HG03432 (cell line): Measurements from ENCODE around the gene PFDN6.
"Not testable (repeated sequence)": the region's sequence is repeated elsewhere in the genome, so short reads cannot be mapped to it uniquely, and the experiment has no call there.

ENCODE experiments used
- ATAC-seq: cut with Tn5 transposase; IDR thresholded peaks from one replicate; pipeline ENCODE4 v1.9.1; 2021; ENCODE audit warnings: mild to moderate bottlenecking, moderate library complexity; ENCODE audit not compliant: unreplicated experiment

Gene PFDN6

DNA sequence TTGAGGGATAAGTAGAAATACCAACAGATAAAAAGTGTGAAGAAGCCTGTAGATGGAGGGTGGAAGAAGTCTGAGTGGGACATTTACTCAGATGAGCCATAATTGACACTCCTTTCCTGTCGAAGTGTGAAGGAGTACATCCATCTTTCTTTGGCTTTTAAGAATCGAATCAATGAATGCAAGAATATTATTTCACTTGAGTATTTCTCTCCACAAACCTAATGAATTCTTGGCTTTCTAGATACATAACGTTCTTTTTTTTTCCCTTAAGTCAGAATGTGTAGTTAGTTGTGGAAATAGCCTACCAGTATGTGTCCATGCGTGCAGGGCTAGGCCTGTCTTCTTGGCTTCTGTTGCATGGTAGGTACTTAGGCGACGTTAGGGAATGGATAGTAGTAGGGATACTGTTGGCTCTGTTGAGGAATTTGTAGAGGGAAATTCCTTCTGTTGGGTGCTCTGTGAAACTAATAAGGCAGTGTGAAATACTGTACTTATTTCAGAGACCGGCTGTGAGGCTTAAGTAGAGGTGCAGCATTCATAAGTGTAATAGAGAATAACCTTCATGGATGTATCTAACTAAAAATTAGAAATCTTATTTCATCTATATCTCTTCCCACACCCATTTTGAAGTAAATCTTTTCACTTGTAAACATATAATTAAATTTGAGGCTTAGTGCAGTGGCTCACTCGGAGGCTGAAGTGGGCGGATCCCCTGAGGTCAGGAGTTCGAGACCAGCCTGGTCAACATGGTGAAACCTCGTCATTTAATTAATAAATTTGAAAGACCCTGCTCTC is 16.1 kb upstream of the PFDN6 start:
- no peak for ATAC-seq

DNA sequence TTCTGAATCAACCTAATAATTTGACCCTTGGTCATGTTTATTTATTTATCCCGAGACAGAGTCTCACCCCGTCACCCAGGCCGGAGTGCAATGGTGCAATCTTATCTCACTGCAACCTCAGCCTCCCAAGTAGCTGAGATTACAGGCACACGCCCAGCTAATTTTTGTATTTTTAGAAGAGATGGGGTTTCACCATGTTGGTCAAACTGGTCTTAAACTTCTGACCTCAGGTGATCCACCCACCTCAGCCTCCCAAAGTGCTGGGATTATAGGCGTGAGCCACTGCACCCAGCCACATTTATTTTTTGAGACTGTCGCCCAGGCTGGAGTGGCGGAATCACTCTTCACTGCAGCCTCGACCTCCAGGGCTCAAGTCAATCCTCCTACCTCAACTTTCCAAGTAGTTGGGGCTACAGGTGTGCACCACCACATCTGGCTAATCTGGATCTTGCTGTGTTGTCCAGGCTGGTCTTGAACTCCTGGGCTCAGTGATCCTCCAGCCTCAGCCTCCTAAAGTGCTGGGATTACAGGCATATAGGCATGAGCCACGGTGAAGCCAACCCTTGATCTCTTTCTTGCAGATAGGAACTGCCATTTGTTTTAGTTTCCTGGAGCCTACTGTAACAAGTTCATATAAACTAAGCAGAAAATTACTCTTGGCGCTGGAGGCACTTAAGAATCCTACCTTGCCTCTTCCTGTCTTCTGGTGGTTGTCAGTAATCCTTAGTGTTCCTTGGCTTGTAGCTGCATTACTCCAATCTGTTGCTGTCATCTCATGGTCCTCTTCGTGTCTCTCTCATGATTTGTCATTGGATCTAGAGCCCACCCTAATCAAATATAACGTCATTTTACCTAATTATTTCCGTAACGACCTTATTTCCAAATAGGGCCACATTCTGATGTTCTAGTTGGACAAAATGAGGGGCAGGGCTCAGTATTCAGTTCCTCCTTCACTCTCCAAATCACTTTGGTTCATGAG is 15.2 kb upstream of the PFDN6 start:
- ATAC-seq, result no peak

DNA sequence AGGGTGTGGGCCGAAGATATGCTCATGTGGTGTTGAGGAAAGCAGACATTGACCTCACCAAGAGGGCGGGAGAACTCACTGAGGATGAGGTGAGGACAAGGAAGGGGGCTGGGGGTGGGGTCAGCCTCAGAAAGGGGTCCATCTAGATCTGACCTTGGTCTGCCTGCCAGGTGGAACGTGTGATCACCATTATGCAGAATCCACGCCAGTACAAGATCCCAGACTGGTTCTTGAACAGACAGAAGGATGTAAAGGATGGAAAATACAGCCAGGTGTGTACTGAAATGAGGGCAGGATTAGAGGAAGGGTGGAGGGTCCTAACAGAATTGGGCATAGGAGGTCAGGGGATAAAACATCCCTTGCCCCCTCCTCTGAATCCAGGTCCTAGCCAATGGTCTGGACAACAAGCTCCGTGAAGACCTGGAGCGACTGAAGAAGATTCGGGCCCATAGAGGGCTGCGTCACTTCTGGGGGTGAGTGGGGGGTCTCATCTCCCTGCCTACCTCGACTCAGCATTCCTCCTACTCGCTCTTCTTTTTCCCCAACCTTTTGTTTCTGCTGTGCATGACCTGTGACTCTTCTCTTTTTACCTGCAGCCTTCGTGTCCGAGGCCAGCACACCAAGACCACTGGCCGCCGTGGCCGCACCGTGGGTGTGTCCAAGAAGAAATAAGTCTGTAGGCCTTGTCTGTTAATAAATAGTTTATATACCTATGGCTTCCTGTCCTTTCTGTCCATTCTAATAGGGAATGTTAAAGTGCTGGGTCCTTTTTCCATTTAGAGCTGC is 13.4 kb upstream of the PFDN6 start:
- ATAC-seq, result not testable (repeated sequence)

DNA sequence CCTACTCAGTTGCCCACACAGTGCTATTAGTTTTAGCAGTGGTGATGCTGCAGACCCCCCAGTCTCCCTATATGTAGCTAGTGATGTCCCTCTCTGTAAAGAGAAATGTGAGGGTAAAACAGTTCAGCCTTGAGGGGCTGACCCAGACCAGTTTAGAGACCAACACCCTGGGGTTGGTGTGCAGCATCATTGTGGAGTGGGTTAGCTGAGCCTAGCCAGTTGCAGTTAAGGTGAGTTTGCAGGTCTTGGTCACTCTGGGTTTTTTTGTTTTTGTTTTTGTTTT is 12.9 kb upstream of the PFDN6 start:
- ATAC-seq, result no peak

DNA sequence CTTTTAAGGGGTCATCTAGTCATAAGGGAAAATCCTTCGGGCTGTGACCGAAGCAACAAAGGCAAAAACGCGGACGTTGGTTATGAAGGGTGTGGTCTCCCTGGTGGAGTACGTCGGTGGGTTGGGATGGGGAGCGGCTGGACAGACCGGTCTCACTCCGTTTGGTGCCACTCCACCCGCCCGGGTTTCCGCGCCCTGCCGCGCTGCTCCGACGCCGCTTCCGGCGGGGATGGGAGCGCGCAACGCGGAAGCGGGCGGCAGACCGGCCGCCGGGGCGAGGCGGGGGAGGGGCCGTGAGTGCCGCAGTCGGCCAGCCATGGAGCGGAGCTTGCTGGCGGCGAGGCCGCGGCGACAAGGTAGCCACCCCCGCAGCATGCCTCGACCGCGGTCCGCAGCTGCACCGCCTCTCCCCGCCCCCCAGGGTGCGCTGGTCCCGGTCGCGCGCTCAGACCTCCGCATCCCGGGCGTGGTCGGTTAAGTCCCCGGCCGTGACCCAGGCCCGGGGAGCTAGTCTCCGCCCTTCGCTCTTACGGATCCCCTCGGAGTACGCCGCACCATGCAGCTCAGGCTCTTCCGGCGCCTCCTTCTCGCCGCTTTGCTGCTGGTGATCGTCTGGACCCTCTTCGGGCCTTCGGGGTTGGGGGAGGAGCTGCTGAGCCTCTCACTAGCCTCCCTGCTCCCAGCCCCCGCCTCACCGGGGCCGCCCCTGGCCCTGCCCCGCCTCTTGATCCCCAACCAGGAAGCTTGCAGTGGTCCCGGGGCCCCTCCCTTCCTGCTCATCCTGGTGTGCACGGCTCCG is 12.3 kb upstream of the PFDN6 start, which contains the start of gene B3GALT4:
TSS of gene B3GALT4 (plus strand) at position 260 of the 799 bp plus-strand sequence. CDS start at position 557, 297 bp downstream.
- ATAC-seq, result peak; percentile 66

DNA sequence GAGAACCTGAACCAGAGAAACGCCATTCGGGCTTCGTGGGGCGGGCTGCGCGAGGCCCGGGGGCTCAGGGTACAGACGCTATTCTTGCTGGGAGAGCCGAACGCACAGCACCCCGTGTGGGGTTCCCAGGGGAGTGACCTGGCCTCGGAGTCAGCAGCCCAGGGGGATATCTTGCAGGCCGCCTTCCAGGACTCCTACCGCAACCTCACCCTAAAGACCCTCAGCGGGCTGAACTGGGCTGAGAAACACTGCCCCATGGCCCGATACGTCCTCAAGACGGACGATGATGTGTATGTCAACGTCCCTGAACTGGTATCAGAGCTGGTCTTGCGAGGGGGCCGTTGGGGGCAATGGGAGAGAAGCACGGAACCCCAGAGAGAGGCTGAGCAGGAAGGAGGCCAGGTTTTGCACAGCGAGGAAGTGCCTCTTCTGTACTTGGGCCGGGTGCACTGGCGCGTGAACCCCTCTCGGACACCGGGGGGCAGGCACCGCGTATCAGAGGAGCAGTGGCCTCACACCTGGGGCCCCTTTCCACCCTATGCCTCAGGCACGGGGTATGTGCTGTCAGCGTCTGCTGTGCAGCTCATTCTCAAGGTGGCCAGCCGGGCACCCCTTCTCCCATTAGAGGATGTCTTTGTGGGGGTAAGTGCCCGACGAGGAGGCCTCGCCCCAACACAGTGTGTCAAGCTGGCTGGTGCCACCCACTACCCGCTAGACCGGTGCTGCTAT is 11.6 kb upstream of the PFDN6 start:
- peak; percentile 10 for ATAC-seq

DNA sequence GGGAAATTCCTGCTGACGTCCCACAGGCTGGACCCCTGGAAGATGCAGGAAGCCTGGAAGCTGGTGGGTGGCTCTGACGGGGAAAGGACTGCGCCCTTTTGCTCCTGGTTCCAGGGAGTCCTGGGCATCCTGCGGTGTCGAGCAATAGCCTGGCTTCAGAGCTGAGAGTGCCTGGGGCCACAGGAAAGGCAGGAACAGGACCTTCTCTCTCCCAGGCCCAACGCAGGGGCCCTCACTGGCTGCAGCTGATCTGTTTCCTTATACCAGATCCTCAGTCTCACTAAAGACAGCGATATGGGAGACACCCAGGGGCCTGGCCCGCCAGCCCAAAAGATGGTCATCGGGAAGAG is 11.0 kb upstream of the PFDN6 start:
- no peak for ATAC-seq

DNA sequence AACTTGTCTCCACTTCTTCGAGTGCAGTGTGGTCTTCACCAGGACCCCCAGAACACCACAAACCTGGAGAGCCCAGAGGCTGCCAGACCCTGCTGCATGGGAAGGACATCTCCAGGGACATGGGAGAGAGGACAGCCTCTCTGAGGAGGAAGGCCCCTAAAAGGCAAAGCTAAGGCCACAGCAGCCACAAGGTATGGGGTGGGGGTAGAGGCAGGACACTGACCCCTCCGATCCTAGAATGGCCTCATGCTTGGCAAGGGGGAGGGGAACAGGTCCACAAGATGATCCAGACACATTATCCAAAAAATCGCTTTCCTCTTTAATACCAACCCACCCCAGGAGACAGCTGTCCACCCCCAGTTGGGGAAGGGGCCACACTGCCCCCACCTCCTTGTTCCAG is 10.6 kb upstream of the PFDN6 start:
- ATAC-seq, result no peak

DNA sequence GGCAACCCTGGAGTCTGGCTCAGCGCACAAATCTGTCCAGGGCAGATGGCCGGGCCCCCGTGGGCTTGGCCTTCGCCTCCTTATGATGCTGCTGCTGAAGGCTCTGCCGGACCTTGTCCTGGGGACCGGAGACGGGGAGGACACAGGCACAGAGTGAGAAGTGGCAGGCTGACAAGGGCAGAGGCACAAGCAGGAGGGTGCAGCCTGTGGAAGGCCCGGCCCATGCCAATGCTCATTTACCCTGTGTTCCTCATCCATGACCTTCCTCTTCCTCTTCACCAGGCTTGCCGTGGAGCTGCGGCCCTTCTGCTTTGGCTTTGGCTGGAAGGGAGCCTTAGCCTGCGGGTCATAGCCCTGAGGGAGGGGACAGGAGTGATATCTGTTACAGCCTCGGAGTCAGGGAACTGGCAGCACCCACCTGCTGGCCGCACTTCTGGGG is 10.1 kb upstream of the PFDN6 start:
- ATAC-seq, result no peak

DNA sequence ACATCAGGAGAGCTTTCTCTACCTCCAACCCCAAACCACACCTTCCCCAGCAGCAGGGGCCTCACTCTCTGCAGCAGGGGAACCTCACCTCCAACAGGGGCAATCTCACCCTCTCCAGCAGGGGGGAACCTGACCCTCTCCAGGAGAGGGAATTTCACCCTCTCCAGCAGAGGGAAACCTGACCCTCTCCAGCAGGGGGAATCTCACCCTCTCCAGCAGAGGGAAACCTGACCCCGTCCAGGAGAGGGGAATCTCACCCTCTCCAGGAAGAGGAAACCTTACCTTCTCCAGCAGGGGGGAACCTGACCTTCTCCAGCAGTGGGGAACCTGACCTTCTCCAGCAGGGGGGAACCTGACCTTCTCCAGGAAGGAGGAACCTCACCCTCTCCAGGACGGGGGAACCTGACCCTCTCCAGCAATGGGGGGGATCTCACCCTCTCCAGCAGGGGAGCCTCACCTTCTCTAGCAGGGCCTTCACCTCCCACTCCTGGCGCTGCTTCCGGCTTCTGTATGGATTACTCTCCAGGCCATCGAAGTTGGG is 9.4 kb upstream of the PFDN6 start:
- no peak for ATAC-seq

DNA sequence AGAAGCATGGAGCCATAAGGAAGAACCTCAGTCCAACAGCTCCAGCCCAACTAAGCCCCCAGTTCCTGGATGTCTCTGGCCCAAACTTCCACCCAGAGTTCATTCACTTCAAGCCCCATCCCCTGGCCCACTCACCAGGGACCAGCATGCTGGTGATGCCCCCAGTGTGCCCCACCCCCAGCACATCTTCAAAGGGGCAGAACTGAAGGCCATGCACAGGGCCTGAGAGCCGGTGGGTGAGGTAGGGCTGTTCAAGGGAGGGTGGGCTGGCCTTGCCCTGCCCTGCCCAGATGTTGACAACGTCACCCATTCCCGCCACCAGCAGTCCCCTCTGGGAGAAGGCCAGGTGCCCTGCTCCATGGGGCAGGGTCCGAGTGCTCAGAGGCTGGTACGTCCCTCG is 8.9 kb upstream of the PFDN6 start:
- ATAC-seq, result no peak

DNA sequence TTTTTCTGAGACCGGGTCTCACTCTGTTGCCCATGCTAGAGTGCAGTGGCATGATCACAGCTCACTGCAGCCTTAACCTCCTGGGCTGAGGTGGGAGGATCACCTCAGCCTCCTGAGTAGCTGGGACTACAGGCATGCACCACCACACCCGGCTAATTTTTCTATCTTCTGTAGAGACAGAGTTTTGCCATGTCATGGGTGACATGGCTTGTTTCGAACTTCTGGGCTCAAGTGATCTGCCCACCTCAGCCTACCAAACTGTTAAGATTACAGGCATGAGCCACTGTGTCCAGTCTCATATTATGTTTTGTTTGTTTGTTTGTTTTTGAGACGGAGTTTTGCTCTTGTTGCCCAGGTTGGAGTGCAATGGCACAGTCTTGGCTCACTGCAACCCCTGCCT is 4.2 kb upstream of the PFDN6 start:
- ATAC-seq, result not testable (repeated sequence)

DNA sequence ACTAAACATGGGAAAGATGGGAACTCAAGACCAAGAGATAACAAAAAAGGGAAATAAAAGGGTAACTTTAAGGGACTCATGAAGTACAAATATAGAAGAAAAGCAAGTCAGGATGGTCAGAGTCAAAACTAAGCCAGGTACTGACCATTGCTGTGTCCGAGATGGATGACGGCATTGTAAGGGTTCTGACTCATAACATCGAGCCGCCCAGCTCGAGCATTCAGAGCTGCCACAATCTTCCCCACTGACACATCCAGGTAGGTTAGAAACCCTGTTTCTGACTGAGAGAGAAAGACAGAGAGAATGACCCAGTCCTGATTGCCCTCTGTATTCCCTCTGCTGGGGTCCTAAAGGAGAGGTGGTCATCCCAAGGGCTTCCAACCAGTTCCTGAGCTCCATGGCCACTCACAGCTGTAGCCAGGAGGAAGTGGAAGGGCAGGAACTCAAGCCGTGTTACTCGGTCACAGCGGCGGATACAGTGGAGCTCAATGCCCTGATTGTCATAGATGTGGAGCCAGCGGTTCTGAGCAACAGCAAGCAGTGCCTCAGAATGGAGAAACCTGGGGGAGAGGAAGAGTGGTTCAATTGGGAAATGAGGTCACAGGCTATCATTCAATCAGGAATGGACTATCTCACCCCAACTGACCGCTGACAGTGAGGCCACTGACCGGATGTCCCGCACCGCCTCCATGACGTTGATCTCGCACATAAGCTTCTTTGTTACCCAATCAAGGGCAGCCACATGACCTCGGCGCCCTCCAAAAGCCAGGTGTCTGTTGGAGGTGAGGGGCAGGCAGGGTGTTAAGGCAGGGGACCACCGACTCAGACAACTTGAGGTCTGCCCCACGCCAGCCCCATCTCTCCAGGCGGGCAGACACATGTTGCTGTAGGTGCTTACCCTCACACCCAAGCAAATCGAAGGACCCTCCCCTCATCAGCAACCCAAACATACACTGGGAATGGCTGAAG is 2.2 kb upstream of the PFDN6 start:
- ATAC-seq, result no peak

DNA sequence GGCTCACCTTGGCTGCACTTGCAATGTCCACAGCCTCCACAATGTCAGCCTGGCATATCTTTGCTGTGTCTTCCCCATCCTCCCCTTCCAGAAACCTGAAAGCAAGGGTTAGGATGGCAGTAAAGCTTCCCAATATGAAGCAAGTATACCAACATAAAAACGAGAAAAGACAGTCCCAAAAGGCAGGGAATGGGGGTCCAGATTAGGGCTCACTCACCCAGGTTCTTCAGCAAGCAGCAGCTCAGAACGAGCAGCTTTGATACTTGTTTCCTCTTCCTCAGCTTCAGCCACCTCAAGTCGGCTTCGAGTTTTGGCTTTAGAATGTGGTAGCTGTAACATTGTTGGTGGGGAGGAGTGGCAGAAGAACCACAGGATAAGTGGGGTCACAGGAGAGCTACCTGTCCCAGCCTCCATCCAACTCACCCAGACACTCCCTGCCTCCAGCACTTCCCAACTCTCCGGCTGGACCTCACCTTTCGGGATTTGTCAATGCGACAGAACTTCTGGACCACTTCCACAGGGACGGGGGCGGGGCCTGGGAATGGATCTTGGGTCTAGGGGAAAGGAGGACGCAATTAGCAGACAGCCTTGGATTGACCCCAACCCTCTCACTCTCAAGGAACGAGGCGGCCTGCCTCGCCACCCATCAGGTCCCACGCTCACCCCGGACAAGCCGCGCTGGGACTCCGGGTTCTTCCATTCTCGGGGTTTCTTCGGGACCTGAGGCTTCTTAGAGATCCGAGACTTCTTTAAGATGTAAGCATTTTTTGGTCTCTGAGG is 1.1 kb upstream of the PFDN6 start:
- ATAC-seq, result no peak

DNA sequence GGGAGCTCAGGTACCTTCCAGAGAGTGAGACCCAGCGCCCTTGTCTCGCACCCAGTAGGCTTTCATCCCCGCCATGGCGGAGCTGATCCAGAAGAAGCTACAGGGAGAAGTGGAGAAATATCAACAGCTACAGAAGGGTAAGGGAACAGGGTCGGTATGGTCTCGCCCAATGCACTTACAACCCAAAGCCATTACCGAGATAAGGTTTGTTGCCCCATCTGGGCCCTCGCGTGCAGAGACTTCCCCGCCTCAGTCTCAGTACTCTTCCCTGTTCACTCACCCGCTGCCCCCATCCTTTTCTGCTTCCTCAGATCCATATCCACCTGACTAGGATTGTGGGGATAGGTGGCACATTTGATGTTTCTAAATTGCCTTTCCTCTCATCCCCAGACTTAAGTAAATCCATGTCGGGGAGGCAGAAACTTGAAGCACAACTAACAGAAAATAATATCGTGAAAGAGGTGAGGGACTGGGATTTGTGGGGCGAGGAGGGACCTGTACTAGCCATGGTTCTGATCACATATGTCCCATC is 449 bp downstream of the PFDN6 start:
- no peak for ATAC-seq

DNA sequence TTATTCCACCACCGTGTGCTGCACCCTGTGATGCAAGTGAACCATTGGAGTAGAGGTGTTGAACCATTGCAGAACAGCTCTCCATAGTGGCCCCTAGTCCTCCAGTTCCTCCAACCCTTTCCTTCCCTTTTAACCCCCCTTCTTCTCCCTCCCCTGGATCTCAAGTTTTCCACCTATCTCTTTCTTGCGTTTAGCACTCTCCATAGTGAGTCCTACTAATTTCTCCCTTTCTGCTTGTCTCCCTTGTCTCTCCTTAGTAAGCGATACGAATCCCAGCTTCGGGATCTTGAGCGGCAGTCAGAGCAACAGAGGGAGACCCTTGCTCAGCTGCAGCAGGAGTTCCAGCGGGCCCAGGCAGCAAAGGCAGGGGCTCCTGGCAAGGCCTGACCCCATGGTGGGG is 1.1 kb downstream of the PFDN6 start:
- no peak for ATAC-seq

DNA sequence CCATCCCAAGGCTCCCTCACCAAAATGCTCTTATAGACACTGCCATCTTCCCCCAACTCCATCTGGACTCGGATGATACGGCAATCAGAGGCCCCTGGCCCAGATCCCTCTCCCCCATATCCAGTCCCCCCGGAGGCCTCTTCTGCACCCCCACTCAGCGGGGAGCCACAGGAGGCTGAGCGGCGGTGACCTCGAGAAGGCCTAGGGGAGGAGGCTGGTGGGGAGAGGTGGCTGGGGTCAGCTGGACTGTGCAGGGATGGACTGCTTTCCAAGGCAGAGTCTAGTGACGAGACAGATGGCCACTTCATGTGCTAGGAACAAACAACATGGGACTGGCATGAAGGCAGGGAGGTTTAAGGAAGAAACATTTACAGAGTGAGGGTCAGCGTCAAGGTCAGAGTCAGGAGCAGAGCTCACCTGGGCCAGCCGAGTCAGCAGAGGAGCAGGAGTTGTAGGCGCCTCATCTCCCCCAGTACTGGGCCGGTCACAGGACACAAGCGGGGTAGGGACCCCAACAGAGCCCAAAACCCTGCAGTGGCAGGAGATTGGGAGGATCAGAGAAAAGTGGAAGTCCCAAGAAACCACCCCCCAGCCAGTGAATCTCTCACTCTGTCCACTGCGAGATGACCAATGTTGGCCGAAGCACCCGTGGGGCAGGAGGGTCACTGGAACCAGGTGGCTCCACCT is 3.7 kb downstream of the PFDN6 start:
- ATAC-seq, result no peak
